HCT116 (cell line): ENCODE results near the gene MAPKAP1. TPM values are rescaled to one million over a fixed set of nuclear protein-coding genes. Genes with fewer than 3 reads are reported as not detected.

Experiments used
- ATAC-seq: fragments of 200-7000 bp; cut with Tn5 transposase; 2 replicates; pipeline ENCODE4 v1.9.1; 2020; ENCODE audit warnings: mild to moderate bottlenecking, moderate library complexity
- BruUV-seq: library from RNA; stranded (reverse); fragments of 400-500 nt; replicated peaks from 2 replicates; lab custom pipeline; 2021; lab: Mats Ljungman, UMichigan
- CTCF ChIA-PET: fragments of 300-600 bp; sonication (Branson Sonifier 250); formaldehyde crosslinking; loops from one replicate; lab custom pipeline; 2021; ENCODE audit warnings: antibody characterized with exemption; lab: Charles Lee
- POLR2A ChIA-PET: fragments of 300-600, 350-600 bp; sonication (Branson Sonifier 250); formaldehyde crosslinking; loops from one replicate; lab custom pipeline; 2021; ENCODE audit warnings: antibody characterized with exemption; lab: Charles Lee
- RAD21 ChIA-PET, 2 experiments: fragments of 300-600 bp; sonication (Branson Sonifier 250); formaldehyde crosslinking; loops; one replicate each; lab custom pipeline; 2023; ENCODE audit warnings: low total read pairs in 2 of 2; ENCODE audit not compliant: uncharacterized antibody in 2 of 2, unreplicated experiment in 2 of 2, low non-redundant PET in 1 of 2; lab: Charles Lee
- DNase-seq: peaks from one replicate; pipeline ENCODE4 v3.0.0-alpha.2; 2010; ENCODE audit warnings: low read depth, low spot score
- H2AFZ ChIP-seq: fragments of 200-600 bp; shearing (Covaris generic), sonication (generic); 2 replicates; pipeline ENCODE4 v1.6.1; 2017; ENCODE audit warnings: low read depth, mixed run types, mixed read lengths, antibody characterized with exemption, low read length; ENCODE audit not compliant: poor library complexity, severe bottlenecking
- H3K27ac ChIP-seq: 2 replicates; pipeline ENCODE4 v1.5.1; 2012; ENCODE audit warnings: low read depth, low read length
- H3K27me3 ChIP-seq: fragments of 200-600 bp; sonication (generic); 2 replicates; pipeline ENCODE4 v1.6.1; 2016; ENCODE audit warnings: mixed run types, low read length, mixed read lengths; ENCODE audit not compliant: insufficient read depth
- H3K36me3 ChIP-seq, 2 experiments: fragments of 200-500 bp in 1 of 2; fragments of 200-600 bp in 1 of 2; sonication (Bioruptor generic) in 1 of 2; sonication (generic) in 1 of 2; 2 replicates each; pipeline versions ENCODE4 v1.5.1 to v1.6.1; 2014 to 2016; ENCODE audit warnings: low read length in 2 of 2, inconsistent platforms in 1 of 2, mixed read lengths in 1 of 2, mixed run types in 1 of 2; ENCODE audit not compliant: insufficient read depth in 2 of 2, control insufficient read depth in 1 of 2
- H3K4me1 ChIP-seq, 2 experiments: fragments of 200-600 bp in 1 of 2; sonication (generic) in 1 of 2; 2 replicates each; pipeline versions ENCODE4 v1.5.1 to v1.6.1; 2012 to 2017; ENCODE audit warnings: low read length in 2 of 2, inconsistent platforms in 1 of 2, mild to moderate bottlenecking in 1 of 2, mixed read lengths in 1 of 2, mixed run types in 1 of 2, moderate library complexity in 1 of 2; ENCODE audit not compliant: insufficient read depth in 2 of 2, control insufficient read depth in 1 of 2
- H3K4me2 ChIP-seq: fragments of 200-600 bp; sonication (generic); 2 replicates; pipeline ENCODE4 v1.6.1; 2017; ENCODE audit warnings: mixed run types, low read length, mixed read lengths
- H3K4me3 ChIP-seq, 2 experiments: fragments of 200-600 bp in 1 of 2; sonication (generic) in 1 of 2; replicated peaks in 1 of 2; 2 replicates each; pipeline ENCODE4 v1.5.1; 2011 to 2016; ENCODE audit warnings: low read length in 2 of 2, control low read depth in 1 of 2, low read depth in 1 of 2, mild to moderate bottlenecking in 1 of 2, mixed read lengths in 1 of 2, mixed run types in 1 of 2
- H3K79me2 ChIP-seq: fragments of 200-600 bp; sonication (generic); 2 replicates; pipeline ENCODE4 v1.6.1; 2017; ENCODE audit warnings: mild to moderate bottlenecking, mixed run types, low read length, moderate library complexity, mixed read lengths; ENCODE audit not compliant: insufficient read depth
- H3K9ac ChIP-seq: fragments of 200-600 bp; sonication (generic); 2 replicates; pipeline ENCODE4 v1.6.1; 2016; ENCODE audit warnings: low read length, mixed read lengths
- H3K9me2 ChIP-seq: fragments of 200-600 bp; sonication (generic), shearing (Covaris generic); 2 replicates; pipeline ENCODE4 v1.6.1; 2017; ENCODE audit warnings: mixed run types, mild to moderate bottlenecking, moderate library complexity; ENCODE audit not compliant: insufficient read depth
- H3K9me3 ChIP-seq, 2 experiments: fragments of 200-500 bp in 1 of 2; fragments of 200-600 bp in 1 of 2; sonication (Bioruptor generic) in 1 of 2; sonication (generic) in 1 of 2; 2 replicates each; pipeline ENCODE4 v1.6.1; 2014 to 2017; ENCODE audit warnings: low read length in 2 of 2, mixed read lengths in 2 of 2, inconsistent platforms in 1 of 2, low read depth in 1 of 2, mild to moderate bottlenecking in 1 of 2, mixed run types in 1 of 2, moderate library complexity in 1 of 2; ENCODE audit not compliant: control insufficient read depth in 1 of 2, insufficient read depth in 1 of 2
- H4K20me1 ChIP-seq: fragments of 200-600 bp; sonication (generic), shearing (Covaris generic); 2 replicates; pipeline ENCODE4 v1.6.1; 2017; ENCODE audit warnings: mixed run types, mild to moderate bottlenecking, moderate library complexity; ENCODE audit not compliant: insufficient read depth
- ATF3 ChIP-seq: IDR thresholded peaks from 2 replicates; pipeline ENCODE4 v1.6.1; 2012
- CBX3 ChIP-seq: IDR thresholded peaks from 2 replicates; pipeline ENCODE4 v1.6.1; 2012; ENCODE audit warnings: low read depth
- CEBPB ChIP-seq: IDR thresholded peaks from 2 replicates; pipeline ENCODE4 v1.6.1; 2012; ENCODE audit warnings: low read depth
- CTCF ChIP-seq, 3 experiments: fragments of 200-600 bp in 1 of 3; sonication (generic) in 1 of 3; IDR thresholded peaks in 2 of 3; conservative IDR thresholded peaks in 1 of 3; 2 replicates each; pipeline ENCODE4 v1.5.1; 2012 to 2017; ENCODE audit warnings: low read depth in 2 of 3, low read length in 2 of 3, antibody characterized with exemption in 1 of 3, borderline replicate concordance in 1 of 3, control low read depth in 1 of 3, mild to moderate bottlenecking in 1 of 3, mixed read lengths in 1 of 3, mixed run types in 1 of 3, moderate library complexity in 1 of 3; ENCODE audit not compliant: insufficient read depth in 1 of 3
- EGR1 ChIP-seq: IDR thresholded peaks from 2 replicates; pipeline ENCODE4 v1.6.1; 2012; ENCODE audit warnings: low read depth
- EZH2 ChIP-seq: fragments of 200-600 bp; sonication (generic); IDR thresholded peaks from 2 replicates; pipeline ENCODE4 v1.6.1; 2017; ENCODE audit warnings: antibody characterized with exemption, mixed run types
- EZH2phosphoT487 ChIP-seq: fragments of 200-600 bp; IDR thresholded peaks from 2 replicates; pipeline ENCODE4 v1.6.1; 2018; ENCODE audit warnings: antibody characterized with exemption, borderline replicate concordance
- MAX ChIP-seq: IDR thresholded peaks from 2 replicates; pipeline ENCODE4 v1.6.1; 2012
- RAD21 ChIP-seq: IDR thresholded peaks from 2 replicates; pipeline ENCODE4 v1.6.1; 2012; ENCODE audit warnings: low read depth, mild to moderate bottlenecking
- REST ChIP-seq: IDR thresholded peaks from 2 replicates; pipeline ENCODE4 v1.6.1; 2012; ENCODE audit warnings: low read depth
- SP1 ChIP-seq: IDR thresholded peaks from 2 replicates; pipeline ENCODE4 v1.6.1; 2012; ENCODE audit warnings: low read depth
- SRF ChIP-seq: IDR thresholded peaks from 2 replicates; pipeline ENCODE4 v1.6.1; 2012; ENCODE audit warnings: low read depth
- YY1 ChIP-seq: IDR thresholded peaks from 2 replicates; pipeline ENCODE4 v1.6.1; 2011; ENCODE audit warnings: low read length, low read depth, moderate library complexity, mild to moderate bottlenecking; ENCODE audit not compliant: insufficient replicate concordance; ENCODE audit errors: extremely low read depth
- ZFX ChIP-seq: fragments of 450-650 bp; IDR thresholded peaks from 2 replicates; pipeline ENCODE4 v1.6.1; 2017
- intact Hi-C: fragments of 100-400 bp; cut with micrococcal nuclease; formaldehyde crosslinking; loops from 2 replicates; pipeline ENCODE4 v1.10.0; 2022
- total RNA-seq: library from RNA; stranded (reverse); gene quantifications from one replicate; pipeline ENCODE4 v1.2.1, GENCODE V29; 2021; ENCODE audit not compliant: unreplicated experiment

MAPKAP1 gene
- total RNA-seq, 1 experiment from 2014 or later = 72.5 TPM

GRCh38 chr9:125462861-125463291 is 244.1 kb downstream of the MAPKAP1 start:
- intact Hi-C loops = no loop called here
- DNase-seq (no peak), ATAC-seq (no peak)
- CTCF ChIA-PET = no interaction called here
- POLR2A ChIA-PET = no interaction called here
- H3K9me3 ChIP-seq = no peaks in the 10 kb centered on the region
- no peak for TF ChIP-seq RAD21
- TF ChIP-seq SP1 = no peak
- no peak for TF ChIP-seq CTCF (IDR thresholded peaks at IDR 0.05 in 2 of 3, conservative IDR thresholded peaks at IDR 0.05 in 1 of 3; ENCODE audit: borderline replicate concordance in 1 of 3, insufficient read depth in 1 of 3, low read depth in 2 of 3, low read length in 2 of 3)
- TF ChIP-seq EZH2phosphoT487 = no peak
- no peak for TF ChIP-seq SRF
- no peak for TF ChIP-seq EGR1
- no peak for TF ChIP-seq ZFX
- TF ChIP-seq MAX = no peak
- no peak for TF ChIP-seq REST
- no peak for TF ChIP-seq CEBPB
- TF ChIP-seq EZH2 = no peak
- TF ChIP-seq YY1 = no peak
- TF ChIP-seq ATF3 = no peak
- no peak for TF ChIP-seq CBX3
- no peak overlapping the region for H3K9ac ChIP-seq
- no peak overlapping the region for H3K4me2 ChIP-seq
- no peaks in the 10 kb centered on the region for H3K36me3 ChIP-seq
- H3K9me2 ChIP-seq = no peaks in the 10 kb centered on the region
- no peaks in the 10 kb centered on the region for H3K27me3 ChIP-seq
- no peak overlapping the region for H3K4me3 ChIP-seq
- no peak overlapping the region for H2AFZ ChIP-seq
- no peaks in the 10 kb centered on the region for H3K79me2 ChIP-seq
- H3K4me1 ChIP-seq = no peaks in the 10 kb centered on the region
- H3K27ac ChIP-seq = no peak overlapping the region
- RAD21 ChIA-PET = no interaction called here
- H4K20me1 ChIP-seq = no peaks in the 10 kb centered on the region
- no TSS peak for BruUV-seq
